Stimulated activated CD8-positive, alpha-beta memory T cell treated with anti-CD3 and anti-CD28 coated beads, Interleukin-2, amount 100 ng/mL, for 1 hour (primary cell): ENCODE measurements around the gene PRR12.

Experiments used
- DNase-seq, 2 donors: peaks; one replicate each; pipeline ENCODE4 v3.0.0-alpha.2; 2020; ENCODE audit warnings: low read depth in 2 of 2

Gene PRR12

DNA sequence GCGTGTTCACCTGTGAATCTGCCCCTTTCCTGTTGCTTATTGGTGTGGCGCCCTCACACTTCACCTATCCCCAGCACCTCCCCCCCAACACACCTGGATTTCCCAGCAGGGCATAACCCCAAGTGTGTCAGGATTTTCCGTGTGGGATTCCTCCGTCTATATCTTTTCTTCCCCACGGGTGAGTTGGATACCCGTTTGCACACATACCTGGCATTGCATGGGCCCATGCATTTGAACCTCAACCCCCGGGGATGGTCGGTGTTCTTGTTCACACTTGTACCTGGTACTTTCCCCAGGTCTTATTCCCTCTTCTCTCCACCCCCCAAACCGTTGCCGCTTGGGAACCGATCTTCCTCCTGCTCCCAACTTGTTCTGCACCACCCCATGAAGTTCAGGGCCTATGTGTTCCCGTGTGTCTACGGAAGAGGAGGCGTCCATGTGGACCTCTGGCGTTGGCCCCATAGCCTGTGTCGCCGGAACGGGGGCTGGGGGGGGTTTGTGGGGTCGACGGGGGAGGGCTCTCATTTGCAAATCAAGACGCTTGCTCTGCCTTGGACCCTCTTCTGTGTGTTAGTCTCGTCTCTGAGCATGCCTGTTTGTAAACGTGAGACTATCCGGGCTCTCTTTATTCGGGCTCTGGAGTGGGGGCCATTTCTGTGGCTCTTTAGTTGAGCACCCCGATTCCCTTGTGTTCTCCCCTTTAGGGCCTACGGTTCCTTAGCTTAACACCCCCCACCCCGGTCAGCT is 1.7 kb downstream of the PRR12 start:
- DNase-seq, result no peak

DNA sequence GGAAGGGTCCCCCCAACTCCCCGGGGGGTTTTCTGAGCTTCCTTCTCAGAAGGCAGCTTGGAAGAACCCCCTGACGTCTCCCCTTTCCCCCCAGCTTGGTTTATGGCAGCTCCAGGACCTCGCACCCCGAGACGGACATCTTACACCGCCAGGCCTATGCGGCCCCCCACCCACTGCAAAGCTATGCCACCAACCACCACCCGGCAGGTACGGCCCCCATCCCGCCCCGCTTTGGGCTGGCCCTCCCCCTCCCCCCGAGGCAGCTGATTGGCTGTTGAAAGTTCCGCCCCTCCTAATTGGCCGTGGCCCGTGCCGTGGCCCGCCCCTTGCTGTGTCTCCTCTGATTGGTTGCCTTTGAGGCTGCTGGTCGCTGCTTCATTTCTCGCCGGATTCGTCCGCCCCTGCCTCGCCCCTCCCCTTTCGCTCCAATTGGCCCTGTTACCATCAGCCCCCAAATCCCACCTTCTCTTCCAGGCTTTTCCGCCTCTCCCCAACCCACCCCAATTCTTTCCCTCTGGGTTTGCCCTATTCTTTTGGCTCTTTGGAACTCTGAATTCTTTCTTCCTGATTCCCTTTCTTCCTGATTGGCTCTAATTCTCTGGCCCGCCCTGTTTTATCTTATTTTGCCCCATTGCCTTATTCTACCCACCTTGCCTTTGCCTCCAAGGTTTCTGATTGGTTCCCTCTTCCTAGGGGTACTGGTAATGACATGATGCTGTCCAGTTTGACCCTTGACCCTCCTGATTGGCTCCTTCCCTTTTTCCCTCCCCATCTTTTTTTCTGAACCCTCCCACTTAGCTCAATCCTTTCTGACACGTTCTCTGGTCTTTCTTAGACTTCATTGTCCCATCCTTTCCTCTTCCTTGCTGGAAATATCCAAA is 2.5 kb downstream of the PRR12 start:
- peak; percentile 80 to 89 for DNase-seq

DNA sequence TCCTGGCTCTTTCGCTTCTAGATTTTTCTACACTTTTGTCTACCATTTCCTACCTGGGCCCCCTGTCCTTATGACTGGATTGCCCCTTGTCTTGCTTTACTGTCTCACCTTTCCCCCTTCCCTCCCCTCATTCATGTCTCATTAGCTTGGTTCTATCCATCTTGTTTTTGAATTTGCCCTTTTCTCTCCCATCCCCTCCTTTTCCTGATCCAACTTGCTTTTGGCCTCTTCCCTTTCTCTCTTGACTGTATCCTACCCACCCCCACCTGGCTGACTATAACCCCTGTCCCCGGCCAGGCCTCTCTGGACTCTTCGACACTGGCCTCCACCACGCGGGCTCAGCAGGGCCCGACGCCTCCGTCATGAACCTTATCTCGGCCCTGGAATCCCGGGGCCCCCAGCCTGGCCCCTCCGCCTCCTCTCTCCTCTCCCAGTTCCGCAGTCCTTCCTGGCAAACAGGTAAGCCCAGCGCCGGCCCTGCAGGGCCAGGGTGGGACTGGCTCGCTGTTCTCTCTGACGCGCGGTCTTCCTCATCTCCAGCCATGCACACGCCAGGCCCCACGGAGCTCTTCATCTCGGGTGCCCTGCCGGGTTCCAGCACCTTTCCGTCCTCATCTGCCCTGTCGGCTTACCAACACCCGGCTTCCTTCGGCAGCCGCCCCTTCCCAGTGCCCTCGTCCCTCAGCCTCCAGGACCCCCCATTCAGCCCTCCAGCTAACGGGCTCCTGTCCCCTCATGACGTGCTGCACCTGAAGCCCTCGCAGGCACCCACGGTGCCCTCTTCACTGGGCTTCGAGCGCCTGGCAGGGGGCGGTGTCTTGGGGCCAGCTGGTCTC is 3.4 kb downstream of the PRR12 start:
- DNase-seq, result no peak

DNA sequence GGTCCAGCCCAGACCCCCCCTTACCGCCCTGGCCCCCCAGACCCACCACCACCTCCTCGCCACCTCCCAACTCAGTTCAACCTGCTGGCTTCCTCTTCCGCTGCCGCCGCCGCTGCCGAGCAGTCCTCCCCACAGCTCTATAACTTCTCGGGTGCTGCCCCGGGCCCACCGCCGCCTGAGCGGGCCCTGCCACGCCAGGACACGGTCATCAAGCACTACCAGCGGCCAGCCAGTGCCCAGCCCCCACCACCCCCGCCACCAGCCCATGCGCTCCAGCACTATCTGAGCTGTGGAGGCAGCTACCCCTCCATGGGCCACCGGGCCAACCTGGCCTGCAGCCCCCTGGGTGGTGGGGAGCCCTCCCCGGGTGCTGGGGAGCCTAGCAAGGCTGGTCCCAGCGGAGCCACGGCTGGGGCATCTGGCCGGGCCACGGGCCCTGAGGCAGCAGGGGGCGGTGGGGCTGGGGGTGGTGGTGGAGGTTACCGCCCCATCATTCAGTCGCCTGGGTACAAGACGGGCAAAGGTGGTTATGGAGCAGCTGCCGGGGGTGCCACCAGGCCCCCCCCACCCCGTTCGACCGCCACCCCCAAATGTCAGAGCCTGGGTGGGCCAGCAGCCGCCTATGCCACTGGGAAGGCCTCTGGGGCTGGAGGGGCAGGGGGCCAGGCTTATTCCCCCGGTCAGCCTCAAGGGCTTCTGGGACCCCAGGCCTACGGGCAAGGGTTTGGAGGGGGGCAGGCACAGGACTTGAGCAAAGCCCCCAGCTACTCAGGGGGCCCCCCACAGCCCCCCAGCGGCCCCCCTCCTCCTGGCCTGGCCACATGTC is 4.2 kb downstream of the PRR12 start:
- DNase-seq, result no peak

DNA sequence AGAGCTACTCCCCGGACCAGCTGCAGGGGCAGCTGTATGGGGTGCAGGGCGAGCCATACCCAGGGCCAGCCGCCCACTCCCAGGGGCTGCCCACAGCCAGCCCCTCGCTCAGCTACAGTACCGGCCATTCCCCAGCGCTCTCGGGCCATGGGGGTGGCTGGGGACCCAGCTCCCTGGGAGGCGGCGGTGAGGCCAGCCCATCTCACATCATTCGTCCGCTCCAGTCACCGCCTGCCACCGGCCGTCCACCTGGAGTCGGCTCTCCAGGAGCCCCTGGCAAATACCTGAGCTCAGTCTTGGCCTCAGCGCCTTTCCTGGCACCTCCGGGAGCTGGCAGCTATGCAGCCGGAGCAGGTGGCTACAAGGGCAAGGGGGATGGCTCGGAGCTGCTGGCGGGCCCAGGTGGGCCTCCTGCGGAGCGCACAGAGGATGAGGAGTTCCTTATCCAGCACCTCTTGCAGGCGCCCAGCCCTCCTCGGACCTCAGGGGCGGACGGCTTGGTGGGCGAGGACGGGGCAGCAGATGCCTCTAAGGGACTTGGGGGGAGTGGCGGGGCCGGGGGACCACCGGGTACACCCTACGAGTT is 4.9 kb downstream of the PRR12 start:
- DNase-seq, result no peak

DNA sequence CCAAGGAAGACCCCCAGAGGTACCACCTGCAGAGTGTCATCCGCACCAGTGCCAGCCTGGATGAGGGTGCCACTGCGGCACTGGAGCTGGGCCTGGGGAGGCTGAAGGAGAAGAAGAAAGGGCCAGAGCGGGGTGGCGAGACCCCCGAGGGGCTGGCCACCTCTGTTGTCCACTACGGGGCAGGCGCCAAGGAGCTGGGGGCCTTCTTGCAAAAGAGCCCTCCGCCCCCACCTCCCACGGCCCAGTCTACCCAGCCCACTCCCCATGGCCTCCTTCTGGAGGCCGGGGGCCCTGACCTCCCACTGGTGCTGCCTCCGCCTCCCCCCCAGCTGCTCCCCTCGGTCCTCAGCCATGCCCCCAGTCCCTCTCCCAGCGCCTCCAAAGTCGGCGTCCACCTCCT is 5.4 kb downstream of the PRR12 start:
- DNase-seq, result no peak

DNA sequence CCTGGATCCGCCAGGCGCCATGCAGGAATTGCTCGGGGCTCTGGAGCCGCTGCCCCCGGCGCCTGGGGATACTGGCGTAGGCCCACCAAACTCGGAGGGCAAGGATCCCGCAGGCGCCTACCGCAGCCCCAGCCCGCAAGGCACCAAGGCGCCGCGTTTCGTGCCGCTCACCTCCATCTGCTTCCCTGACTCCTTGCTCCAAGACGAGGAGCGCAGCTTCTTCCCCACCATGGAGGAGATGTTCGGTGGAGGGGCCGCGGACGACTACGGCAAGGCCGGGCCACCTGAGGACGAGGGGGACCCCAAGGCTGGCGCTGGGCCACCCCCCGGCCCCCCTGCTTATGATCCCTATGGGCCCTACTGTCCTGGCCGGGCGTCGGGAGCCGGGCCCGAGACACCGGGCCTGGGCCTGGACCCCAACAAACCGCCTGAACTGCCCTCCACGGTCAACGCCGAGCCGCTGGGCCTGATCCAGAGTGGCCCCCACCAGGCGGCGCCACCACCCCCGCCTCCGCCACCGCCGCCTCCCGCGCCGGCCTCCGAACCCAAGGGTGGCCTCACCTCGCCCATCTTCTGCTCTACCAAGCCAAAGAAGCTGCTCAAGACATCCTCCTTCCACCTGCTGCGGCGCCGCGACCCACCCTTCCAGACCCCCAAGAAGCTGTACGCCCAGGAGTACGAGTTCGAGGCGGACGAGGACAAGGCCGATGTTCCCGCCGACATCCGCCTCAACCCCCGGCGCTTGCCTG is 6.1 kb downstream of the PRR12 start:
- no peak for DNase-seq

DNA sequence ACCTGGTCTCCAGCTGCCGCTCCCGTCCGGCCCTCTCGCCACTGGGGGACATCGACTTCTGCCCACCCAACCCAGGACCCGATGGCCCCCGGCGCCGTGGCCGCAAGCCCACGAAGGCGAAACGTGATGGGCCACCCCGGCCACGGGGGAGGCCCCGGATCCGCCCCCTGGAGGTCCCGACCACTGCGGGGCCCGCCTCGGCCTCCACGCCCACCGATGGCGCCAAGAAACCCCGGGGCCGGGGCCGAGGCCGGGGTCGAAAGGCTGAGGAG is 6.7 kb downstream of the PRR12 start:
- no peak for DNase-seq

DNA sequence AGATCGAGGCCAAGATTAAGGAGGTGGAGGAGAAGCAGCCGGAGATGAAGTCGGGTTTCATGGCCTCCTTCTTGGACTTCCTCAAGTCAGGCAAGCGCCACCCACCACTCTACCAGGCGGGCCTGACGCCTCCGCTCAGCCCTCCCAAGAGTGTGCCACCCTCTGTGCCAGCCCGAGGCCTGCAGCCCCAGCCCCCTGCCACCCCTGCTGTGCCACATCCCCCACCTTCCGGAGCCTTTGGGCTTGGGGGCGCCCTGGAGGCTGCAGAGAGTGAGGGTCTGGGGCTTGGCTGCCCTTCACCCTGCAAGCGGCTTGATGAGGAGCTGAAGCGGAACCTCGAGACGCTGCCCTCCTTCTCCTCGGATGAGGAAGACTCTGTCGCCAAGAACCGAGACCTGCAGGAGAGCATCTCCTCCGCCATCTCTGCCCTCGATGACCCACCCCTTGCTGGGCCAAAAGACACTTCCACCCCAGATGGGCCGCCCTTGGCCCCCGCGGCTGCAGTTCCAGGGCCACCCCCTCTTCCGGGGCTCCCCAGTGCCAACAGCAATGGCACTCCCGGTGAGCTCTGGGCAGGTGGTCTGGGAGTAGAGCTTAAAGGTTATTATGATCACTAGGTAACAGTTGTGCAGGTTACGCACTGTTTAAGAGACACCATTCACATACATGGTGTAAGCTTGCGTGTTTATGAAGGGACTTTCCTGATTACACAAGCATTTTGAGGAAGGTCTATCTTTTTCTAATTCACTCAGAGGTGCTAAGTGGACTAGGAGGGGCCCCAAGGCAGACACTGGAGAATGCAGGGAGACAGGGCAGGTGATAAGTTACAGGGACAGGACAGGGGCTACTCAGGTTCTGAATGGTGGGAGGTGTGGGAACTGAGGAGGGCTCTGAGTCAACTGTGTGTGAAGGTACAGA is 8.7 kb downstream of the PRR12 start:
- DNase-seq, result no peak

DNA sequence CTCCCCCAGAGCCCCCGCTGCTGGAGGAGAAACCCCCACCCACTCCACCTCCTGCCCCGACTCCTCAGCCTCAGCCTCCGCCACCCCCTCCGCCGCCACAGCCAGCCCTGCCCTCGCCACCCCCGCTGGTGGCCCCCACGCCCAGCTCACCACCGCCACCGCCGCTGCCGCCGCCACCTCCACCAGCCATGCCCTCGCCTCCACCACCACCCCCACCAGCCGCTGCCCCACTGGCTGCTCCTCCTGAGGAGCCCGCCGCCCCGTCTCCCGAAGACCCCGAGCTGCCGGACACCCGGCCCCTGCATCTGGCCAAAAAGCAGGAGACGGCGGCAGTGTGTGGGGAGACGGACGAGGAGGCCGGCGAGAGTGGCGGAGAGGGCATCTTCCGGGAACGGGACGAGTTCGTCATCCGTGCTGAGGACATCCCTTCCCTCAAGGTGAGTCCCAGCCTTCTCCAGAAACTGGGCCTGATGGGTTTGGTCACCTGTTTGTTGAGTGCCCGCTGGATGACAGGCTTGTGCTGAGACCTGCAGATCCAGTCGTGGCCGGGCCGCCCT is 10.6 kb downstream of the PRR12 start:
- DNase-seq, result no peak

DNA sequence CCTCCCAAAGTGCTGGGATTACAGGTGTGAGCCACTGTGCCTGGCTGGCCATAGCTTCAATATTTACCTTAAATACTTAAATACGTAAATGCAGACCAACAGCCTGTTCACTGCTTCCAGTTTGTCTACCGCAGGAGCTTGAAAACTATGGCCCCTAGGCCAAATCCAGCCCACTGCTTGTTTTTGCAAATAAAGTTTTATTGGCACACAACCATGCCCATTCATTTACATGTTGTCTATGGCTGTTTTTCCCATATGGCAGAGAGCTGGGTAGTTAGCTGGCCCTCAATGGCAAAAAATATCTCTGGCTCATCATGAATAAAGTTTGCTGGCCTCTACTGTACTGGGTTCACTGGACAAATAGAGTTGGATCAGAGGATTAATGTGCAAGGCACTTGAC is 11.8 kb downstream of the PRR12 start:
- DNase-seq, result no peak

DNA sequence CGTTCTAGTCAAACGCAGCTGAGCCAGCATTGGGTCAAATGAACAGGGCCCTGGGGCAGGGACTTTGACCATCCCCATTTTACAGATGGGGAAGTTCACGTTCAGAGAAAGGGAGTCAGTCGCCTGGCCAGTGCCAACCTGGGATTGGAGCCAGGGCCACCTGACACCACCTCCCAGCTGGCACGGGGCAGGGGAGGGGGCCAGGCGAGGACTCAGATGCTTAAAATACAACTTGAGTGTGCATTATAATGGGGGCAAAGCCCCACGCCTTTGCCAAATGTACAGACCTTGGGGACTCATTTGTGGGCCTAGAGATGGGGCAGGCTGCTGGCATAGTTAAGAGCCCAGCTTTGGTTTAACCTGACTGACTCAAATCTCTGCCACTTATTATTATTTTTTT is 14.6 kb downstream of the PRR12 start:
- DNase-seq, result no peak

DNA sequence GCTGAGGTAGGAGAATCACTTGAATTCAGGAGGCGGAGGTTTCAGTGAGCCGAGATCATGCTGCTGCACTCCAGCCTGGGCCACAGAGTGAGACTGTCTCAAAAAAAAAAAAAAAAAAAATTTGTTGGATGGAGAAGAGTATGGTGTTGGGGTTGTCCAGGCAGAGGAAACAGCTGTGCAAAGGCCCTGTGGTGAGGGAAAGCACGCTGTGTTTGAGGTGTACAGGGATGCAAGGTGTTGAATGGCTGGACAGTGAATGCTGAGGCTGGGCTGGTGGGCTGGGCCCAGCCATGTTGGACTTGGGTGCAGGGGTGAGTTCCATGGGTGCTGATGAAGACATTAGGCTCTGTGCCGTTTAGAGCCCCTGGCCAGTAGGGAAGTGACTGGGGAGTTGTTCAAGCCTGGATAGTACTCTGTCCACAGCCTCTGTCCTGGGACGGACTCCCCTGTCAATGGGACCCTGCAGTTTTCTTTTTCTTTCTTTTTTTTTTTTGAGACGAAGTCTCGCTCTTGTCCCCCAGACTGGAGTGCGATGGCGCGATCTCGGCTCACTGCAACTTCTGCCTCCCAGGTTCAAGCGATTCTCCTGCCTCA is 18.6 kb downstream of the PRR12 start:
- no peak for DNase-seq

DNA sequence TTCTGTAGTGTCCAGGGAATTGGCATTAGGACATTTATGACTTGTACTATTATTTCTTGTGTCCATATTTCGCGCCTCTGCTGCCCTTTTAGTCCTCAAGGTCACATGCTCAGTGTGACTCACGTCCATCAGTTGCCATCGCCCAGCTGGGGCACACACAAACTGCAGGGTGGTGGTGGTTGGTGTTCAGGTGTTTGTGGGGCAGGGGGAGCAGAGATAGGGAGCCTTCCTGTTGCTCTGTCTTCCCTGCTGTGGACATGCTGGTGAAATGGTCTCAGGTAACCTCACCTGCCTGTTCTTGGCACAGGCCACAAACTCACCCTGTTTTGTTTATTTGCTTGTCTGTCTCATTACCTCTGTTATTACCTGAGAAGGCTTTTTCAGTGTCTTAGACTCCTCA is 22.4 kb downstream of the PRR12 start:
- no peak for DNase-seq

DNA sequence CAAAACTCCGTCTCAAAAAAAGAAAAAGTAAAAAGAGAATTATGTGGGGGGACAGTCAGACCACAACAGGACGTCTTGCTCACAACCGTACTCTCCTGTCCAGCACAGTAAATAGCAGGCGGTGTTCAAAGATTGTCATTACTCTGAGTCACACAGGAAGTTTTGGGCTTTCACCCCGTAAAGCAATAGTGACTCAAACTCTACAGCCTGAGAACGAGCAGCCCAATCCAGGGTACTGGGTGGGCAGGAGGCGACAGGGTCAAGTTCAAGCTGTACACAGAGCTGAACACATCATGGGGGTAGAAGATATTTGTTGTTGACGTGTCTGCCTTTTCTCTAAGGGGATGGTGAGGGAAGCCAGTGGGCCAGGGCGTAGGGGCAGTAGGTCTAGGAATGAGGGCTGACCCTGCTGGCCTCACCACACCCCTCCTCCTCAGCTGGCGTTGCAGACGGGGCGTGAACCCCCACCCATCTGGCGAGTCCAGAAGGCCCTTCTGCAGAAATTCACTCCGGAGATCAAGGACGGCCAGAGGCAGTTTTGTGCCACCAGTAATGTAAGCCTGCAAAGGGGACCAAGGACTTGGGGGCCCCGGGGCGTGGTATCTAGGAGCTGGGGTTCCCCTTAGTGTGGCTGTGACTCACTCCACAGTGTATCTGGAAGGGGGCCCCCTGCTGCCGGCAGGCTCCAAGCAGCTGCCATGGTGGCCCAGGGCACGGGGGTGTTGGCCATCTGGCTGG is 23.3 kb downstream of the PRR12 start:
- DNase-seq, result no peak

DNA sequence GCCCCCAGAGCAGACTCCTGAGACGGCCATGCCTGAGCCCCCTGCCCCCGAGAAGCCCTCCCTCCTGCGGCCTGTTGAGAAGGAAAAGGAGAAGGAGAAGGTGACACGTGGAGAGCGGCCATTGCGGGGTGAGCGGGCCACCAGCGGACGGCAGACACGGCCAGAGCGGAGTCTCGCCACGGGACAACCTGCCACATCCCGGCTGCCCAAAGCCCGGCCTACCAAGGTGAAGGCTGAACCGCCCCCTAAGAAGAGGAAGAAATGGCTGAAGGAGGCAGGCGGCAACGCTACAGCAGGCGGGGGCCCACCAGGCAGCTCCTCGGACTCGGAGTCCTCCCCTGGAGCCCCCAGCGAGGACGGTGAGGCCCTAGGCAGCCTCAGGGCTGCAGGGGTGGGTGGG is 24.9 kb downstream of the PRR12 start:
- no peak for DNase-seq

DNA sequence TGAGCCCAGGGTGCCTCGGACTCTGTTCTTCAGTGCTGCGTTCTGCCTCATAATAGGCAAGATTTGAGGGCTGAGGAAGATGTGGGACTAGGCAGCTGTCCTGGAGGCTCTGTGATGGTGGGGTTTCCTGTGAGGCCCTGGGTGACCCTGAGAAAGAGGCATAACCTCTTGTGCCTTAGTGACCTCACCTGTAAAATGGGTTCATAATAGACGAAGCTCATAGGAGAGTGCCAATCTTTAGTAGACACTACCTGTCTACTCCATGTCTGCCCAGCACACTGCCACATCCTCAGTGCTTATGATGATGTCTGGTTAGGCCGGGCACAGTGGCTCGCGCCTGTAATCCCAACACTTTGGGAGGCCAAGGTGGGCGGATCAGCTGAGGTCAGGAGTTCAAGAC is 25.6 kb downstream of the PRR12 start:
- no peak for DNase-seq

DNA sequence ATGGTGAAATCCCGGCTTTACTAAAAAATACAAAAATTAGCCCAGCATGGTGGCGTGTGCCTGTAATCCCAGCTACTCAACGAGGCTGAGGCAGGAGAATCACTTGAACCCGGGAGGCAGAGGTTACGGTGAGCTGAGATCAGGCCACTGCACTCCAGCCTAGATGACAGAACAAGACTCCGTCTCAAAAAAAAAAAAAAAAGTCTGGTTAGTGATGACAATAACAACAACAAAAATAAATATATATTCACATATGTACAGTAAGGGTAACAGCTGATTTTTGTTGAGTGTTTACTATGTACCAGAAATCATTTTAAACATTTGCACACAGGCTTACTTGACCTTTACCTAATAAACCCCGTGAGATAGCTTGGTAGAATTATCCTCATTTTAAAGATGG is 26.0 kb downstream of the PRR12 start:
- no peak for DNase-seq
